ENCODE data around the gene BRI3.

DNA sequence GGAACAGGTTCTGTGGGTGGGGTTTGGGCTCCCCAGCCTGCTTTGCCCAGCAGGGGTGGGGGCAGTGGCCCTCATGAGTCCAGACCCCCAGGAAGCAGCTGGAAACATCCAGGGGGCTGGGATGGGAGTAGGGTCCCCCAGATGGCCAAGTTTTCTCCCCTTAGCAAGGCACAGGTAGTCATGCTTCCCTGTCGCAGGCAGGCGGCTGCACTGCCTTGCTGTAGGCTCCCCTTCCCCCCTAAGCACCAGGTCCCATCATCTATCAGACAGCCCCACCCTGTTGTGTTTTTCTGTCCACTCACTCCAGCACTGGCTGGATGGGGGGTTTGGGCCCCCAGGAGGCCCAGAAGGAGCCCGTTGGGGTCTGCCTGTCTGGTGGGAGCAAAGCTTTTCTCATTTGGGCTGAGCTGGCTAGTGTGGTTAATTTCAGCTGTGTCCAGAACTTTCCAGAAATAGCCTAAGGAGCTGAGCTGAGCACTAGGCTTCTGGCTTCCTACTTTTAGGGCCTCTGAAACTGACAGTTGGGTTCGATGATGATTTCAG lies 7.9 kb downstream of the BRI3 start:
- no peak for TF ChIP-seq CTCF (IDR thresholded peaks at IDR 0.05; ENCODE audit: borderline replicate concordance, extremely low read depth, low read length, poor library complexity, severe bottlenecking)
- no peak for TF ChIP-seq EZH2 (IDR thresholded peaks at IDR 0.05; ENCODE audit: borderline replicate concordance, low read depth, low read length, severe bottlenecking)
